GM18868 (cell line): ENCODE results near the gene SPAG7.

ENCODE experiments used
- ATAC-seq: cut with Tn5 transposase; IDR thresholded peaks from one replicate; pipeline ENCODE4 v1.9.1; 2021; ENCODE audit warnings: mild to moderate bottlenecking, moderate library complexity; ENCODE audit not compliant: unreplicated experiment

Gene SPAG7

DNA sequence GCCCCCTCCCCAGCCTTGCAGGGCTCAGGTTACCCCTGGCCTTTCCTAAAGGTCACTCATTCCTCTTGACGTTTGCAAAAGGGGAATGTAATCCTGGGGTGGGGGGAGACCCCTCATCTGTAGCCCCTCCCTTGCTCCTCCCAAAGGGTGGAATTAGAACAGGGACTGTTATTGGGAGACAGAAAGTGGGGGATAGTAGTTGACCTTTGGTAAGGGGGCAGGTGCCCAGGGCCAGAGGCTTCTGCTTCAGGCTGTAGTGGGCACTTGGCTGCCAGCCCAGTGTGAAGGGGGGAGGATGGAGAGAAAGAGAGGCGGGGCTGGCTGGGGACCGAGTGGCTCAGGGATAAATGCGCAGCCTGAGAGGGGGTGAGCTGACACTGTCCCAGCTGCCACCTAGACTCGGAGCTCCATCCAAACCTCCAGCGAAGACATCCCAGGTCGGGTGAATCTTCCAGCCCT lies 16.8 kb downstream of the SPAG7 start, which contains the start of gene ENO3:
TSS of gene ENO3 (plus strand) at position 374 of the 459 bp plus-strand sequence. CDS start 711 bp downstream, outside the sequence.
- ATAC-seq: no peak

DNA sequence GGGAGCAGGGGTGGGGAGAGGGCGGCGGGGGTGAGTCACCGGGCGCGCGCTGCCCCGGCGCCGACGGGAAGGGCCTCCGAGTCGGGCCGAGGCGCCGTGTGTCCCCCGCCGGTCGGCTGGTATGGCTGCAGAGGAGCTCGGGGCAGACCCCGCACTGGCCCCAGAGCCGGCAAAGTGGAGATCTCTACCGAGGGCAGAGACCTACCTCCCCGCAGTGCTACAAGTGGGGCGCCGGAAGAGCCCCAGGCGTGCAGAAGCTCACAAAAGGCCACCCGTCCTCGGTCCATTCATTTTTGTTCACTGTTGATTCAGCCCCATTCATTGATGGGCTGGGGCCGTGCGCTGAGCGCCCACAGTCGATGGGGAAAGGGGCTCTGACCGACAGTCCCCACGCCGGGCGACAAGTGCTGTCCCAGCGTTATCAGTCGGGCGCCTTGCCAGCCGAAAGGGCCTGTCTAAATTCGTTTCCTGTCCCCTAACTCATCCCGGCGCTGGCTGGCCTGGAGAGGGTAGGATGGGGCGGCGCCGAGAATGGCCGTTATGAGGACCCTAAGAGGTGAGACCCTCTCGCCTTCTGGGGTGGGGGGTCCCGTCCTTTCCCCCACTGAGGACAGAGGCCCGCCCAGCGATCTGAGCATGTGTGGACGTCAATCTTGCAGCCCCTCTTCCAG lies 17.4 kb downstream of the SPAG7 start:
- ATAC-seq: no peak

DNA sequence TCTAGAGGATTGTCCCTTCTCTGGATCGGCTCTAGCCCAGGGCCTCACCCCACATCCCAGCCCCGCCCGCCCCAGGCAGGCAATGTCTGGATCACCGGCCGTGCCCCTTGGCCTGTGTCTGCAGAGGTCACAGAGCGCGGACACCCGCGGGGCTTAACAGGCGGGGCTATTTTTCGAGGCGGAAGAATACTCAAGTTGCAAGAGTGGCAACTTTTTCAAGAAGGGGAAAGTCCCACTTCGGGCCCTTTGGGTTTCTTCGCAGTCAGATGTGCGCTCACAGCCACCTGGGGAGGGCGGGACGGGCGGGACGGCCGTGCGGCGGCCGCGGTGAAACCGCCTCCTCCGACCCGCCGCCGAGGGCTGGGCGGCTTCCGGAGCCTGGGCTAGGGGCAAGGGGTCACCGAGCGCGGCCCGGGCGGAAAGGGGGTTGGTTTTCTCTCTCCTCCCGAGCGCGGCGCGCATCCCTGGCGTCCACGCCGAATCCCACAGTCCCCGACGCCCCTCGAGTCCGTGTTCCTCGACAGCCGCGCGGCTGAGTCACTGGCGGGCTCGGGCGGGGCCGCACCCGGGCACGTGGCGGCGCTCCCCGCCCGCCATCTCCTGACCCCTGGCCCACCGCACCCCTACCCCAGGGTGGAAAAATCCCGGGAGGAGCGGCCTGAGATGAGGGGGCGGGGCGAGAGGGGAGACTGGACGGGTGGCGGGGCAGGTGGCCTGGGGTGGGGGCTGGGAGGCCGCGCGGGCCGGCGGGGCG lies 18.1 kb downstream of the SPAG7 start:
- peak; percentile 21 for ATAC-seq

DNA sequence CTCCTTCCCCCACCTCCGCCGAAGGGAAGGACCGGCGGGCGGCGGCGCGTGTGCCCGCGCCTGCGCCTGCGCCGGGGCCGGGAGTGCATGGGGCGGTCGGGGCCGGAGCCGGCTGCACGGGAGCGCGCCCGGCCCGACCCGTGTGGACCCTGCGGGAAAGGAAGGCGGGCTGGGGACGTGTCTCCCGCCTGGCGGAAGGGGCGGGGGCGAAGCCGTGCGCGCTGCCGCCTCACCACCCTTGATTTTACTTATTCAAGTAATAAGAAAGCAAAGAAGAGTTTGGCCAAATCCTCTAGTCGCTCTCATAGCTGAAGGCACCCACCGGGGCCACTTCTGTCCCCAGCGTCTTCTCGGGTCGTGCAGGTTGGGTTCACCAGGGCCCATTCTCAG lies 18.7 kb downstream of the SPAG7 start:
- ATAC-seq: peak; percentile 32

DNA sequence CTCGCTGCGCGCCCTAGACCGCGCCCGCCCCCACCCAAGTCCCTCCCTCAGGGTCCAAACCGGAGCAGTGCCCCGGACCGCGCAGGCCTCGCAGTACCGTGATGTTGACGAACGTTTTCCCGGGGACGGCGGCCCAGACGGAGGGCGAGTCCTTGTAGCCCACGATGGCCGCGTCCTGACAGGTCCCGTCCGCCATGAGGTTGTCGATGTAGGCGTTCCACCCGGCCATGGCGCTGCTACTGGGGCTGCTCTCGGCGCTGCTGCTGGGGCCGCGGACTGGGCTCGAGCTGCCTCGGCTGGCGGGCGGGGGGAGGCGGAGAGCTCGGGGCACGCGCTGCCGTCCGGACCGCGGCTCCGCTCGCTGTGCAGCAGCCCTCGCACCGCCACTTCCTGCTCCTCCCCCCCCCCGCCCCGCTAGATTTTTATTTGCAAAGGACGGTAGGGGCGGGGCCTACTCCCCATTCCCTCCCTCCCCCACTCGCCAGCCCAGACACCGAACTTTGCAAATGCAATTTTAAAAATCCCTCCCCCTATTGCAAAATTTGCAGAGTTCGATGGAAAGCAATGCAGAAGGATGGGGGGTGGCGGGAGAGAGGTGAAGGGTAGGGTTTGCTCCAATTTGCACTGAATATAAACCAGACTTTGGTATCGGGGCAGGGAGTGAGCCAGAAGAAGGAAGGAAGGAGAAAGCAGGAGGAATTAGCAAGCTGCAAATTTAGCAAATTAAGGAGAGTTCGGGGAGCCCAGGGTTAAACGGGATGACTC lies 19.3 kb downstream of the SPAG7 start, which contains the start of gene PFN1:
TSS of gene PFN1 (minus strand) at position 365 of the 765 bp plus-strand sequence. CDS start at position 229, 136 bp downstream.
- no peak for ATAC-seq

DNA sequence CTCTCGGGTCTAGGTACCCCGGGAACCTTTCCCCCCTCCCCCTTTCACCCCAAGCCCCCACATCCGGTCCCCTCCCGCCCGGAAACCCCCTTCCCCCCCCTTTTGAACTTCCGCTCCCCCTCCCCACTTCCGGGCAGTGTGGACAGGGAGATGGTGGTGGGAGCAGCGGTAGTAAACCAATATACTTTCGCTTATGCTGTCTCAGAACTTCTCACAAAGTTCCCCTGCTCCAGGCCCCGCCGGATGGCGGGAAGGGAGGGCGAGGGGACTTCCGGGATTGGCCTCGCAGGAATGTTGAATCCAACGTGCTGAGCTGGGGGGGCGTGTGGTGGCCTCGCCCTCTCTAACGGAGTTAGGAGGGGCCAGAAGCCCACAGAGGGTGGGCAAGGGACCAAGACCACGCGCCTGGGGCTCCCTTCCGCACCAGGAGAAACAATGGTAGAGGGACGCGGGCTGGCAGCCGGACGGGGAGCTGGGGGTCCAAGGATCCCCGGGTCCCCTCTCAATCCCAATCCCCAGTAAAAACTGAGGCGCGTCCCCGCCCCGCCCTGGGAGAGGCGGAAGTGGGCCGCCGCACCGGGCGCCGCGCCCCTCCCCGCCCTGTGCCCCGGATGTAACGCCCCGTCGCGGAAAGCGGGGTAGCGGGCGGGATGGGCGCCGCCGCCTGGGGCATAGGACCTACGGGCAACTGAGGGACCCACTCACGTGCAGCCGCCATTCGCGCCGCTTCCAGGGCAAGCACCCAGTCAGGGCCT lies 20.0 kb downstream of the SPAG7 start:
- no peak for ATAC-seq

DNA sequence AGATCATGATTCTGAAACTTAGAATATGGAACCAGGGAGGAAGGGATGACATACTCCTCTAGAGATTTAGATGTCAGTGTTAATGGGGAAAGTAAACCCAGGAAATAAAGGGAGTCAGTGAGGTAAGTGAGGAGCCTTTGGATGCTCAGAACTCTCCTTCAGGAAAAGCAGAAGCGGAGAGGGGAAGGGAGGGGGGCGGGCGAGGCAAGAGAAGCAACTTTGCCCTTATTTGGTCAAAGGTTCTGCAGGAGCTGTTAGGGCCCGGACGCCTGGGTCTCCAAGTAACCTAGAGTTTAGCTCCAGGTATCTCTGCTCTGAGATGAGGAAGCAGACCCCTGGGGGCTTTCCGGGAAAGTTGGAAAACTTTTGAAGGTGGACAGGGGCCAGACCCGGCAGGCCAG lies 20.6 kb downstream of the SPAG7 start:
- no peak for ATAC-seq

DNA sequence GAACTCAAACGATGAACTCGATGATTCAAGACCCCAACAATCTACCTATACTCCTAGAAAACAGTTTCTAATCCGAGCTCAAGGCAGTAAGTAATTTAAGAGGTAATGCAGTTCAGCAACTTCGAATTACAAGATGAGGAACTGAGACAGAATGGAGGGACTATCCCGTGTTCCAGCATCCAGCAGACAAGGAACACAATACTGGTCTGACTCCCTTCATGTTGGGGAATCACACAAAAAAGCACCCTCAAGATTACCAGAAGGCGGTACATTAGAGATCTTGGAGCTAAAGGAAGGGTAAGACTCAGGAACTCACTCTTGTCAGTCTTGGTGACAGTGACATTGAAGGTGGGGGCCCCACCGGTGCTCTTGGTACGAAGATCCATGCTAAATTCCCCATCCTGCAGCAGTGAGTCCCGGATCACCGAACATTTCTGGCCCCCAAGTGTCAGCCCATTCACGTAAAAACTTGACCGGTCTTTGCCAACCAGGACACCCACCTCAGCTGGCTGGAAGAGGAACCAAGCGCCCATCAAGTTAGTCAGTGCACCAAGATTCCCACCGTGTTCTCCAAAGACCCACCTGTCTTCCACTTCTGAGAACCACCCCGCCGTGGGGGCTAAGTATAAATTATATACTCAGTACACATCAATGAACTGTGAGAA lies 21.2 kb downstream of the SPAG7 start:
- no peak for ATAC-seq

DNA sequence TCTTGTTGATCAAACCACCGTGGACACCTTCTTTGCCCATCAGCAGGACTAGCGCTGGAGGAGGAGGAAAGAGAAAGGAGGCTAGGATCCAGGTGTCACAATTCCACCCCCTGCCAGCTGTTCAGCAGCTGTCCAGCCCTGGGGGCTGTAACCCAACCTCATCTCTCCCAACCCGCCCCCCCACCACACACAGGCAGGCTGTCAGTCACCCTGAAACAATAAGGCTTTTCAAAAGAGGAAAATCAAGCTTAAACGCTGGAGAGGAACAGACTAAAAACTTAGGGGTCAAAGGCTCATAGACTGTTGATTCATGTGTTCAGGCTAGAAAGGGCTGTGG lies 21.7 kb downstream of the SPAG7 start:
- no peak for ATAC-seq

DNA sequence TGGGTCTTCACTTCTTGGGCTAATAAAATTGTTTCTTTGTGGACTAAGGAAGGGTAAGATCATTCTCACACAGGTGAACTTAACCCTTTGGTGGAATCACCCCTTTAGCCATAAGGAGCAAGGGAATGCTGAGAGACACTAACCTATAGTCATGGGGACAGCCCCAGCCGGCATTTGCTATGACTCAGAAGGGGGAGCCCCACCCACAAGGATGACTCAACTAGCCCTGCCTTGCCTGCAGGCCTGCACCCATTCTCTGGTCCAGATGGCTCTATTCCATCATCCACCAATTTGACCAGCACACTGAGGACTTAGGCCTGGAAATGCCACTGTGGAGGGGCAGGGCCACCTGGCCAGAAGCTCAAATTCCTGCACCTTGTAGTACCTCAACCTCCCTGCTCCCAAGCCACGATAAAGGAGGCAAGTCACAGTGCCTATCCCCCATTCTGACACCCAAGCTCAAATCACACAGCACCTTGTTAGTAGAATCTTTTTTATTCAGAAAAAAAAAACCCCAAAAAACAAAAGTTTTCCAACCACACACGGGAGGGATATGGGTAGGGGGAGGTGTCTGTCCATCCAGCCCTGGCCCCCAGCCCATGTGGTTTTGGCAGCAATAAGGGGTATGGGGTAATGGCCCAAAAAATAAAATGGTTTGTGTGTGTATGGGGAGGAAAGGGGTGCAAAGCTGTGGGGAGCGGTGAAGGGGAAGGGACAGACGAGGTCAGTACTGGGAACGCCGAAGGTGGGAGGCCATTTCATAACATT lies 22.3 kb downstream of the SPAG7 start:
- peak; percentile 29 for ATAC-seq

DNA sequence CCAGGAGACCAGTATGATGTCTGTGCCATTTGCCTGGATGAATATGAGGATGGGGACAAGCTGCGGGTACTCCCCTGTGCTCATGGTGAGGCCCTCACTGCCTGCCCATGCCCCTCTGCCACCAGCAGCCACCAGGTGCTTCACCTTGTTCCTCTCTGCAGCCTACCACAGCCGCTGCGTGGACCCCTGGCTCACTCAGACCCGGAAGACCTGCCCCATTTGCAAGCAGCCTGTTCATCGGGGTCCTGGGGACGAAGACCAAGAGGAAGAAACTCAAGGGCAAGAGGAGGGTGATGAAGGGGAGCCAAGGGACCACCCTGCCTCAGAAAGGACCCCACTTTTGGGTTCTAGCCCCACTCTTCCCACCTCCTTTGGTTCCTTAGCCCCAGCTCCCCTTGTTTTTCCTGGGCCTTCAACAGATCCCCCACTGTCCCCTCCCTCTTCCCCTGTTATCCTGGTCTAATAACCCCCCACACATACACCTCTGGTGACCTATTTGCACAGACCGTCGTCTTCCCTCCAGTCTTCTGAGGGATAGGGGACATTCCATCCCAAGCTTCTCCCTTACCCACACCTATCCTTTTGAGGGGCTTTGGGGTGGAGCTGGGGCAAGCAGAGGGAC lies 23.0 kb downstream of the SPAG7 start:
- ATAC-seq: no peak

DNA sequence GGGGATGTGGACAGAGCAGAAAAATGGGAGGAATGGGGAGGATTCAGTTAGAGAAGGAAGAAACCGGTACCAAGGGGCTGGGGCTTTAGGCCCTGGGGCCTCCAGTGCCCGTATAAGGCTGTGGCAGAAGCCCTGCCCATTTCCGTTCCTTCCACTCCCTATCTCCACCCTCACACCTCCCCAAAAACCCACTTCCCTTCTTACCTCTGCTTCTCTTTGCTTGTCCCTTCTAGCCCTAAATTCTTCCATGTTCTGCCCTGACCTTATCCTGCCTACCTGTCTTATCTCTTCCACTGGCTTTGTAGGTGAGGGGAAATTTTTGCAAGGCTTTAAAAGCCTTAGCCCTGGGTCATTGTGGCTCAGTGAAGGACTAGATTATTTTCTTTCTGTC lies 23.5 kb downstream of the SPAG7 start:
- no peak for ATAC-seq

DNA sequence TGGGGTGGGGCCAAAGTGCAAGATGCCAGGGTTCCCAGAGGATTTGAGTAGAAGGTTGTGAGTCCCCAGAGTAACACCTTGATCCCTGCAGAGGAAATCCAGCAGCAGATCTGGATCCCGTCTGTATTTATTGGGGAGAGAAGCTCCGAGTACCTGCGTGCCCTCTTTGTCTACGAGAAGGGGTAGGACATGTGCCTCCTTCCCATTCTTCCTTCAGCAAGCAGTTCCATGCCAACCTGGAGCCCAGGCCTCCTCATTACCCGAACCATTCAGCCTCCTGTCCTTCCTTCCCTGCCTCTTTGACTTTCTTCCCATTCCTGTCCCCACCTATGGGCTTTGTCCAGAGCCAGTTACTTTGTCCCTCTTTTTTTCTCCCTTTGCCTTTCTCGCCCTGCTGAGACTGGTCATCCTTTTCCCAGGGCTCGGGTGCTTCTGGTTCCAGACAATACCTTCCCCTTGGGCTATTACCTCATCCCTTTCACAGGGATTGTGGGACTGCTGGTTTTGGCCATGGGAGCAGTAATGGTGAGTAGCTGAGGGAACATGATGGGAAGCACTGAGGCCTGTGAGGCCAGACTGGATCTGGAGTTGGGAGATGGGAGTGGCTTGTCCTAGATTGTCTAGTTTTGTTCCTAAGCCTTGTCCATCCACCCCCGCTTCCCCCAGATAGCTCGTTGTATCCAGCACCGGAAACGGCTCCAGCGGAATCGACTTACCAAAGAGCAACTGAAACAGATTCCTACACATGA lies 24.7 kb downstream of the SPAG7 start:
- ATAC-seq: no peak

DNA sequence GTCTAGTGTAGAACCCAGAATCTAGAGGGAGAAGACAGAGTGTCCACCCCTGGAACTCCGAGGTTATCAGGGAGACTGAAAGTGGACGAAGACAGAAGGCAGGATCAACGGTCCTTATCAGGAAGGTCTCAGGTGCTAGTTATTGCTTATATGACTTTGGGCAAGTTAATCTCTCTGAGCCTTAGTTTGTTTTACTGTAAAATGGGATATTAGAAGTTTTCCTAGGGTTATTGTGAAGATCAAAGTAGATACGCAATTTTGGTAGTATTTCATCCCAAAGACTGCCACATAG lies 26.4 kb downstream of the SPAG7 start:
- ATAC-seq: no peak

DNA sequence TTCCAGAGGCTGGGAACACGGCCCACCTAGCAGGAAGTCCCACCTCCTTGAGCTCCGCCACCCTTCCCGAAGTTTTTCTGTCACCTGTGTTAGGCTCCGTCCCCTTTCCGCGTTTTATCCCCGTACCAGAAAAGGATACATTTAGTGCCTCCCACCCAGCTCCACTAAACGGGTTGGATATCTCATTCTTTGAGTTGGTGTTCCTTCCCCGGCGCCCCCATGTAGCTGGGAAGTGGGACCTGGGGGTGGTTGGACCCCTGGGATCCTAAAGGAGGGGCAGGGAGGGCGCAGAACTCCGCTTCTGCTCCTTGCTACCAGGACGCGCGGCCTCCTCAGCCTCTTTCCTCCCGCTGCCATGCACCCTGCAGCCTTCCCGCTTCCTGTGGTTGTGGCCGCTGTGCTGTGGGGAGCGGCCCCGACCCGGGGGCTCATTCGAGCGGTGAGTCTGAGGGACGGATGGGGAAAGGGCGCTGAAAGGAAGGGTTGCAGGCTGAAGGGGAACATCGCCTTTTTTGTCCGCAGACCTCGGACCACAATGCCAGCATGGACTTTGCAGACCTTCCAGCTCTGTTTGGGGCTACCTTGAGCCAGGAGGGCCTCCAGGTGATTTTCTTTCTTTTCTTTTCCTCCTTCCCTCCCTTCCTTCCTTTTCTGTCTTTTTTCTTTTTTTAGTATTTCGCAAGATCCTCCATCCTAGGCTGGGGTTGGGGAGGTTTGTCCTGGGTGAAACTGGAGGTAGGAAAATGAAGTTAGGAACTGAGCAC lies 26.9 kb downstream of the SPAG7 start:
- no peak for ATAC-seq

DNA sequence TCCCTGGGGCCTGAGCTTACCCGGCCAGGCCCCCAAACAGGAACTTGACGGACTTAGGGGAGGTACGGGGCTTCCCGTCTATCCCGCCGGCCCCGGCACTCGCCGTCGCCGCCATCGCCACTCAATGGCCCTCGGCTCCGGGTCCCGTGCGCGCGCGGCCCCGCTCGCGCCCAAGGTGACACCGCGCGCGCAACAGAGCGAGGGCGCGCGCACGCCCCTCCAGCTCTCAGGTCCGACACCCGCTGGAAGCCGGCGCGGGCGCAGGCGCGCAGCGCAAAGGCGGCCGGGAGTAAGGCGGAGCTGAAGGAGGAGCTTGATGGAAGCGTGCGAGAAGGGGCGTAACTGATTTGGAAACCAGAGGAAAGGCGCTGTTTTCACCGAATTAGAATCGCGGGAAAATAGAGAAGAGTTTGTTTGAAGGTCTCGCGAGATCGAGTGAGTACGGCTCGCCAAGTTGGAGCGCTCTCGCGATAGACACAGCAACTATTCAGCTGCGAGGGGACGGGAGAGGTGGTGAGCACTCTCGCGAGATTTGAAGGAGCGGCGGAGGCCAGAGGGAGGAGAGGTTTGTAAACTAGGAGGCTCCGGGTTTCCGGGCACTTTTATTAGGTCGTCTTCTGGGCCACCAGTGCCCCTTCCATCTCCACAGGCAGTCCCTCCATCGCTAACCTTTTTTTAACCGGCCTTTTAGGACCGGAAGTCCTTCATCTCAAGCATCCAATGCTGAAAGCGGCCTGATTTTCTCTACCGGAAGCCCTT lies 27.6 kb downstream of the SPAG7 start, which contains the start of the genes RNF167 and SLC25A11:
TSS of gene RNF167 (plus strand) at position 473 of the 759 bp plus-strand sequence. CDS start 642 bp downstream, outside the sequence.
TSS of gene SLC25A11 (minus strand) at position 251 of the 759 bp plus-strand sequence. CDS start at position 115, 136 bp downstream.
- ATAC-seq: peak; percentile 69

DNA sequence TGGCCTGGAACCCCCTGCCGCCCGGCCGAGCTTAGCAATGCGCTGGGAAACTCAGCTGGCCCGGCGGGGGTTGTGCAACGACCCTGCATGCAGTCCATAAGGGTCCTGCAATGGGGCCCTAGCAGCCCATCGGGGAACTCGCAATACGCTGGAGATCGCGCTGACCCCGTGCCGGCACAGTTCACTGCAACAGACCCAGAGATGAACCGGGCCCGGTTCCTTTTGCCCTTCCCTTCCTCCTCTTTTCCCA lies 28.1 kb downstream of the SPAG7 start:
- no peak for ATAC-seq
